Measurements from ENCODE around the gene CES2.

Gene CES2

DNA sequence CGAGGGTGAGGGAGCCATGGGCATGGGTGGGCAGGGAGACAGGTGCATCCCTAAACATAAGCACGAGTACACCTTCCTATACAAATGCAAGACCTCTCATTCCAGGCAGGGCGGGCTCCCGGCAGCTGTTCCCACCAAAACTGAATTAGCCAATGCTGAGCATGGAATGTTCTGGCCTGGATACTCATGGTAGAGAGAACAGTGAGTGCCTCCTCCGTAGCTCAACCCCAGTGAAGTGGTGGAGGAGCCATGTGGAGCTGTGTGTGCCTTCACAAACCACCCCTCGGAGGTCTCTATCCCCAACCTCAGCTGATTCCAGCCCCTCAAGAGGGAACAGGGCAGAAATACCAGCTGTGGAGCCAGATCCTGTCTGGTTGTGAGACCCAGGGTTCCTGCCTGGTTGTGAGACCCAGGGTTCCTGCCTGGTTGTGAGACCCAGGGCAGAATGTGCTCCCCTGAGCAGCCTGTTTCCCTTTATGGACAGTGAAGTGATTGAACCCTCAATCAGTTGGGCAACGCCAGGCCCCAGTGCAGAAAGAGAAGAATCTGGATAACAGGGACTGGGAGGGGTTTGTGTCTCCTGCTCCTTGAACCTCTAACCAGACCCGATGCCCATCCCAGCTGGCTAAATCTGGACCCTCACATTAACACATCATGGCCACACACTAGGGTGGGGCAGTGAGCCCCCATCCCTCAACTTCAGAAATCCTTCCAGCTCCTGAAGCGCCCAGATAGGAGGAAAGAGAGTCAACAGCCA lies 14.2 kb upstream of the CES2 start:
- H3K9me3 Mint-ChIP-seq, result no peaks in the 10 kb centered on the region
- H3K27ac Mint-ChIP-seq, result no peak overlapping the region
- ATAC-seq, result no peak
- H3K36me3 Mint-ChIP-seq, result no peaks in the 10 kb centered on the region
- no peak overlapping the region for H3K4me3 Mint-ChIP-seq
- peaks cover 22% of the 10 kb centered on the region for H3K4me1 Mint-ChIP-seq
- peaks cover 62% of the 10 kb centered on the region for H3K27me3 Mint-ChIP-seq

DNA sequence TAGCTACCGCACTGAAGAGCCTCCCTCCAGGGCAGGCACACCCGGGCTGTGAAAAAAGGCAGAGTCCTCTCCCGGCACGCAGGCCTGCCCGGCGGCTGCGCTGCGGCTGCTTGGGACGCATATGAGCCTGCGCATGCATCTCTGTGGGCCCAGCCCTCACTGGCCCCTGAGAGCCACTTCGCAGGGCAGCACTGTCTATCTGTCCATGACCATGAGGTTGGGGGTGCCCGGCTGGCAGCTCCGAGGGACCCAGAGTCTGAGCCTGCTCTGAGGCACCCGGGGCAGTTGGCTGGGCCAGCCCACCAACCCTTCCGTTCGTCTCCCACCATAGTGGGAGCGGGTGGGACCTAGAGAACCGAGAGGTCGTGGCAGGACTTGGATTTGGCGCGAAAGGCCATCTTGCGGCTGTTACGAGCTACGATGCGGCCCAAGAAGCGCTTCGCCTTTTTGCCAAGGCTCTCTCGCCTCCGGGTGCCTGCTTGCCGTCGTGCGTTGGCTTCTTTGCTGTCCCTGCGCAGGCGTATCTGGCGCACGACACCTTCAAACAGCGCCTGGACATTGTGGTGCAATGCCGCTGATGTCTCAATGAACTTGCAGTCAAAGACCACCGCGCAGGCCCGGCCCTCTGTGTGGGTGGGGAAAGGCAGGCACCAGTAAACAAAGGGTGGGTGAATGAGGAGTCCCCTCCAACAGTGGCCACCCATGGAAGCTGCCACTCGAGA lies 13.4 kb upstream of the CES2 start:
- Mint-ChIP-seq H3K9me3 (no peaks in the 10 kb centered on the region), H3K4me1 (peaks cover 26% of the 10 kb centered on the region), H3K27ac (no peak overlapping the region), H3K4me3 (no peak overlapping the region), H3K36me3 (no peaks in the 10 kb centered on the region), H3K27me3 (peaks cover 66% of the 10 kb centered on the region)
- ATAC-seq, result no peak

DNA sequence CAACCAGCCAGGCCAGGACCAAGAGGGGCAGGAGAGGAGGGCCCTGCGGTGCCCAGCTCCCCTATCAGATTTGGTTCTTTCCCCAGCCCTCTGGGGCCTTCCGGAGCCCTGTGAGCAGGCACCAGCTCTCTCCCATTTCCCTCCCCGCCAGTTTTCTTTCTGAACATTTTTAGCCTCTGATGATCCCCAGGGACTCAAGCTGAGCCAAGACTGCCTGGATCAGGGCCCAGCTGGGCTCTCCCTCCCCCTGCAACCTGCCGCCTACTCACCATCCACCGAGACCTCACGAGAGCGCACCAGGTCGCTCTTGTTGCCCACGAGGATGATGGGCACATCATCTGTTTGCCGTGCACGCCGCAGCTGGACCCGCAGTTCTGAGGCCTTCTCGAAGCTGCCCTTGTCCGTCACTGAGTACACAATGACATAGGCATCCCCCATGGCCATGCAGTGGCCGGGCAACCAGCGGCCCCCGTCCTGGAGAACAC lies 12.0 kb upstream of the CES2 start:
- ATAC-seq, result no peak
- Mint-ChIP-seq H3K4me1 (peaks cover 30% of the 10 kb centered on the region), H3K27me3 (peaks cover 66% of the 10 kb centered on the region), H3K27ac (no peak overlapping the region), H3K36me3 (peaks cover 8% of the 10 kb centered on the region), H3K9me3 (no peaks in the 10 kb centered on the region), H3K4me3 (no peak overlapping the region)

DNA sequence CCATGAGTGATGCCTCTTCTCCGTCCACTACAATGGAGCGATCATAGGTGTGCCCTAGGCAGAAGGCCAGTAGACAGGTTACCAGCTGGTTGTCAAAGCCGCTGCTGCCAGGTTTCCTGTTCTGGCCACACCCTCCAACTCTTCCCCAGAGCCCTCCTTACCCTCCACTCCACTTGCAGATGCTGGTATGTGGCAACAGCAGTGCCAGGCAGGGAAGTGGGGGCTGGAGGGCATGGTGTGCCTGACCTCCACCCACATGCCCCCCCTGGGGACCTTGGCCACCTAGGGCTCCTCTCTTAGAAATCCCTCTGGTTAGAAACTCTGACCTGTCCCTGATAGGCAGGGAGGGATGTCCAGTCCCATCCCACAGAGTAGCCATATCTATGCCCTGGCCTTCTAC lies 11.4 kb upstream of the CES2 start:
- ATAC-seq, result no peak
- H3K4me3 Mint-ChIP-seq, result no peak overlapping the region
- peaks cover 66% of the 10 kb centered on the region for H3K27me3 Mint-ChIP-seq
- peaks cover 11% of the 10 kb centered on the region for H3K36me3 Mint-ChIP-seq
- no peaks in the 10 kb centered on the region for H3K9me3 Mint-ChIP-seq
- peaks cover 30% of the 10 kb centered on the region for H3K4me1 Mint-ChIP-seq
- H3K27ac Mint-ChIP-seq, result no peak overlapping the region

DNA sequence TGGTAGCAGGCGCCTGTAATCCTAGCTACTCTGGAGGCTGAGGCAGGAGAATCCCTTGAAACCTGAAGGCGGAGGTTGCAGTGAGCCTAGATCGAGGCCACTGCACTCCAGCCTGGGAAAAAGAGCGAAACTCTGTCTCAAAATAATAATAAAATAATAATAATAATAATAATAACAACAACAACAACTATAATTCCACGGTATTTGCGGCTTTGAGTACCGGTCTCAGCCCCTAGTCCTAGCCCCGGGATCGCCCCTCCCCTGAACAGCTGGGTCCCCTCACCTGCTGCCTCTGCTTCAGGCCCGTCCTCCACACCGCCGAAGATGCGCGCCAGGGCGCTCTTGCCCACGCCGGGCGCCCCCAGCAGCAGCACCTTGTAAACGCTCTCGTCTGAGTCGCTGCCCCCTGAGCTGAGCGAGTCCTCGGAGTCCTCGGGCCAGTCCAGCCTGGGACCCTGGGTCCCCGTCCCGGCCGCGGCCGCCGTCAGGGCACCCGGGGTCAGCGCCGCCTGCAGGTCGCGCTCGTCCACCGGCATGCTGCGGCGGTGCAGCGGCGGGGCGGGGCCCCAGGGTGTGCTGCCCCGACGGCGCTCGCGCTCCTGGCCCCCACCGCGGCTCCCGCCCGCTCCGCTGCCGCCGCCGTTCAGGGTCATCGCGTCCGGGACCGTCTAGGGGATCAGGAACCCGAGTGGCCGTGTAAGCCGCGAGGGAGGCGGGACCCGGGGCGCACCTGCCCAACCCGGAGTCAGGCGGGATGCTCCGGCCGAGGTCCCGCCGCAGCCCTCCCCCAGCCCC lies 10.6 kb upstream of the CES2 start:
- Mint-ChIP-seq H3K27ac (peak overlapping the region; percentile 42), H3K9me3 (no peaks in the 10 kb centered on the region)
- ATAC-seq, result peak; percentile 54

DNA sequence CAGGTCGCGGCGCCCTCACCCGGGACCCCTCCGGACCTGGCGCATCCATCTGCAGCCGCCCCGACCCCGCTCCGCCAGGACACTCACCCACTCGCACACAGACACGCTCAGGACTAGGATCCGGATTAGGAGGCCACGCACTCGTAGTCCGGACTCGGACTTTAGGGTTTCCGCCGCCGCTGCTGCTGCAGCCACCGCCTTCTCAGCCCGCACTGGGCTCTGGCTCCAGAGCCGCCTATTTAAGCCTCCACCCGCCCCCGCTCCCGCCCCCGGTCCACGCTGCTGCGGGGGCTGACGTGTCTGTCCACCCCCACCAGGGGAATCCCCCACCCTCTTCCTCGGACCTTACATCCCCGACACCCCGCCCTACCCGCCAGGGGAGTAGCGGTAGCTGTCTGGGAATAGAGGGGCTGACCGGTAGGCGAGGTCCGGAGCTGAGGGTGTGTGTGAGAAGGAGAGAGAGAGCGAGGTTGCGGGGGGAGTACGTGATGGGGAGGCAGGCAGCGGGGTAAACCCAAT lies 9.9 kb upstream of the CES2 start, which contains the start of gene RRAD:
Gene RRAD (minus strand): TSS at position 214 of the 519 bp plus-strand sequence. CDS start 356 bp downstream, outside the sequence.
- ATAC-seq, result no peak
- Mint-ChIP-seq H3K27ac (peak within 1 kb of the TSS; percentile 42), H3K9me3 (no peaks in the 10 kb centered on the region), H3K36me3 (peaks cover 11% of the 10 kb centered on the region), H3K27me3 (peaks cover 52% of the 10 kb centered on the region), H3K4me1 (peaks cover 30% of the 10 kb centered on the region), H3K4me3 (peak within 1 kb of the TSS; percentile 74)

More for the DNA sequence above, 10.6 kb upstream of the CES2 start:
- Mint-ChIP-seq H3K27me3 (peaks cover 58% of the 10 kb centered on the region), H3K4me1 (peaks cover 30% of the 10 kb centered on the region), H3K36me3 (peaks cover 11% of the 10 kb centered on the region), H3K4me3 (peak overlapping the region; percentile 74)

DNA sequence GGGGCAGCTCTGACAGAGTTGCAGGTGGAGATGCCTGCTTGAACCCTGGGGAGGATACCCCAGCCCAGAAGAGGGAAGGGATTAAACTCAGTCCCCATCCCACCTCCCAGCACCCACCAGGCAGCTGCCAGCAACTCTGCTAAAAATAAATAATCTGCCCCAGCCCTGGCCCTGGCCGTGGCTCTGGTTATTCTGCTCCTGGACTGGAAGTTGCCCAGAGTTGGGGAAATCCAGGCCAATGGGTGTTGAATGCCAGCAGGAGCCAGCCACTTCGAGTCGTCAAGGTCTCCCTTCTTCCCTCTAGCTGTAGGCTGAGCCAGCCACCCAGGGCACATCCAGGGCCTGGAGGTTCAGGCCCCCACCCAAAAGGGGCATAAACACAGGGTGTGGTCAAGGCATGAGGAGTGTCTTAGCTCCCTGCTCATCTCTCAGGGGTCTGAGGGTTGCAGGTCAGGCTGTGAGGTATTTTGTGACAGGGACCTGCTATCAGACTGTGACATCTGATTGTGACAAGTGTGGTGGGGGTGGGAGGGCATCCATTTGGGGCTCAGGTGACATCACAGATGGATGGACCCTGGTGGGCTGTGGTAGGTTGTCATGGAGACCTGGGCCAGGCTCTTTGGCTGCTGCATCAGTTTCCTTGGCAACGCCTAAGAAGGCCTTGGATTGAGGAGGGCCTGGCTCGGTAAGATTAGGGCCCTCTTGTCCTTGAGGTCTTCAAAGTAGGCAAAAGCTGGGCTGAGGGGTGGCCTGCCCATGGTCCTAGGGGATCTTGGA lies 9.0 kb upstream of the CES2 start:
- no peak for ATAC-seq
- Mint-ChIP-seq H3K9me3 (no peaks in the 10 kb centered on the region), H3K27me3 (peaks cover 46% of the 10 kb centered on the region), H3K36me3 (peaks cover 11% of the 10 kb centered on the region), H3K4me3 (no peak overlapping the region), H3K27ac (no peak overlapping the region), H3K4me1 (peaks cover 30% of the 10 kb centered on the region)

DNA sequence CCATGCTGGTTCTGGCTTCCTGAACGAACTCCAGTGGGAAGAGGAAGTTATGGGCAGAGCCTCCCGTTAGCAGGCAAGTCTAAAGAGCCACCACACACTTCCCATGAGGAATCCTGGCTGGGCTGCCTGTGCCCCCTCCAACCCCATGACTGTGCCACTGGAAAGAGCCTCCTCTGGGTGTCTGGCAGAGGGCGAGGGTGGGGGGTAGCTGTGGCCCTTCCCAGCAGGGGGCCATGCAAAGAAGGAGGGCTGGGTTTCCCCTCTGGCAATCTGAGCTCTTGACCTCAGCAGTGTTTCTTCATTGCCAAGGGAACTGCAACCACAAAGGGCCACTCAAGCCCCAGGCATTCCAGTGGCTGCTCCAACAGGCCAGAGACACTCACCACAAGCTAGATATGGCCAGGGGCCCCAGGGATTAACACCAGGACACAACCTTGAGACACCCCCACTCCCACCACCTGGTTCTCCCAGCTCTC lies 8.3 kb upstream of the CES2 start:
- H3K4me3 Mint-ChIP-seq, result no peak overlapping the region
- no peak overlapping the region for H3K27ac Mint-ChIP-seq
- peak; percentile 25 for ATAC-seq
- no peaks in the 10 kb centered on the region for H3K9me3 Mint-ChIP-seq
- peaks cover 36% of the 10 kb centered on the region for H3K4me1 Mint-ChIP-seq
- H3K27me3 Mint-ChIP-seq, result peaks cover 42% of the 10 kb centered on the region
- H3K36me3 Mint-ChIP-seq, result peaks cover 16% of the 10 kb centered on the region

DNA sequence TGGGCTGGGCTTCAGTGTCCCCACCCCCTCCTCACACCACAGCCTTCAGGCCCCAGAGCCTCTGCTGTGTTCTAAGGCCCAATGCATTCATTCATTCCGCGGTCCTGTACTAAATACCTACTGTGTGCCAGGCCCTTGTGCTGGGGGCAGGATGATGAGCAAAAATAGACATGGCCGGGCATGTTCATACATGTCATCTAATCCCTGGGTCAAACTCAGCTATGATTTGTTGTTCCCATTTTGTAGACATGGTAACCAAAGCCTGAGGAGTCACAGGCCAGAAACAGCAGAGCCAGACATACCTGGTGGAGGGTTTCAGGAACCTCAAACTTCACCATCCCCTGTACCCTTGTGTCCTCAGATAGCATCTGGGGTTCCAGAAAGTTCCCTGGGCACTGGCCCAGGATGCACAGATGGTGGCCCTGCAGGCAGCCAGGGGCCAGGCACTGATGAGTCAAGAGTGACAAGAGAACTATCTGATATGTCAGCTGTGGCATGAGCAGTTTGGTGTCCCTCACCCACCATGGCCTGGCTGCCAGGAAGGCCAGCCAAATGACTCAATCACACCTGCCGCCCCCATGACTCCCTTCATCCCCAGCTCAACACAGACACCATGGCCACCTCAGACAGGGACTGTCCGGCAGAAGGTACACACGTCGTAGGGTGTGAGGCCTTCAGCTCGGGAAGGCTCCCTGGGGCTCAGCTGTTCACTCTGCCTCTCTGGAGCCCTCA lies 7.2 kb upstream of the CES2 start:
- no peak overlapping the region for H3K27ac Mint-ChIP-seq
- peaks cover 37% of the 10 kb centered on the region for H3K27me3 Mint-ChIP-seq
- H3K9me3 Mint-ChIP-seq, result no peaks in the 10 kb centered on the region
- H3K36me3 Mint-ChIP-seq, result peaks cover 26% of the 10 kb centered on the region
- no peak for ATAC-seq
- H3K4me1 Mint-ChIP-seq, result peaks cover 45% of the 10 kb centered on the region
- no peak overlapping the region for H3K4me3 Mint-ChIP-seq

DNA sequence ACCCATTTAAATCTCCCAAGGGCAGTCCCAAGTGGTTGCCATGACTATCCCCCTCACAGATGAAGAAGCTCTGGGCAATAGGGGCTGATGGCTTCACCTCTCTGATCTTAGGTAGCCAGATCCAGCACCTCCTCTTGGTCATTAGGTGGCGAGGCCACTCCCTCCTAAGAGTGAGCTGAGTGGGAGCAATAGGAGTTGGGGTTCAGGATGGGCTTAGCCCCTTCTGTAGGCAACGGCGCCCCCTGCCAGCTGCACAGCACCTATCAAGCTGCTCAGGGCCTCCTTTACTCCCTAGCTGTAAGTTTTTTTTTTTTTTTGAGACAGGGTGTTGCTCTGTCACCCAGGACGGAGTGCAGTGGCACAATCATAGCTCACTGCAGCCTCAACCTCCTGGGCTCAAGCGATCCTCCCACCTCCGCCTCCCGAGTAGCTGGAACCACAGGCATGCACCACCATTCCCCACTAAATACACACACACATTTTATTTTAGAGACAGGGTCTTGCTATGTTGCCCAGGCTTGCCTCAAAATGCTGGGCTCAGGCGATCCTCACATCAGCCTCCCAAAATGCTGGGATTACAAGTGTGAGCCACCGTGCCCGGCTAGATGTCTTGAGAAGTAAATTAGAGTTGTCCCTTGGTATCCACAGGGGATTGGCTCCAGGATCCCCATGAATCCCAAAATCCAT lies 6.5 kb upstream of the CES2 start:
- H3K27ac Mint-ChIP-seq, result no peak overlapping the region
- no peak overlapping the region for H3K4me3 Mint-ChIP-seq

DNA sequence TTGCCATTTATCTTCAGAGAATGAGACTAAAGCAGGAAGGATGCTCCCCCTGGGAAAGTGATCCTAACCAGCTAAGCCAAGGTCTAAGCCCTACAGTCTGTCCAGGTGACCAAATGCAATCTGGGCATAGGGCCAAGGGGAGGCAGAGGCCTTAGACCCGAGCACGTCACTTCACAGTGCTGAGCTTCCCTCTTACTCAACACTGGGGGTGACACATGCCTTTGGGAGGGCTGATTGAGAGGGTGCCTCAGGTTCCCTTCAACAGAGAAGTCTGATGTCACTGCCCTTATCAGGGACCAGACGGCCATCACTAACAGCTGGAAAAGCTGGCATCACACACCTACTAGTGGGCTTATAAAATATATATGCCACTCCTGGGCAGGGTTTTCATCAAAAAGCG lies 5.1 kb upstream of the CES2 start:
- Mint-ChIP-seq H3K27me3 (peaks cover 16% of the 10 kb centered on the region), H3K4me1 (peaks cover 53% of the 10 kb centered on the region), H3K9me3 (no peaks in the 10 kb centered on the region), H3K36me3 (peaks cover 37% of the 10 kb centered on the region), H3K4me3 (no peak overlapping the region), H3K27ac (no peak overlapping the region)
- no peak for ATAC-seq

More for the DNA sequence above, 6.5 kb upstream of the CES2 start:
- Mint-ChIP-seq H3K9me3 (no peaks in the 10 kb centered on the region), H3K27me3 (peaks cover 30% of the 10 kb centered on the region), H3K36me3 (peaks cover 32% of the 10 kb centered on the region), H3K4me1 (peaks cover 45% of the 10 kb centered on the region)
- ATAC-seq, result no peak

DNA sequence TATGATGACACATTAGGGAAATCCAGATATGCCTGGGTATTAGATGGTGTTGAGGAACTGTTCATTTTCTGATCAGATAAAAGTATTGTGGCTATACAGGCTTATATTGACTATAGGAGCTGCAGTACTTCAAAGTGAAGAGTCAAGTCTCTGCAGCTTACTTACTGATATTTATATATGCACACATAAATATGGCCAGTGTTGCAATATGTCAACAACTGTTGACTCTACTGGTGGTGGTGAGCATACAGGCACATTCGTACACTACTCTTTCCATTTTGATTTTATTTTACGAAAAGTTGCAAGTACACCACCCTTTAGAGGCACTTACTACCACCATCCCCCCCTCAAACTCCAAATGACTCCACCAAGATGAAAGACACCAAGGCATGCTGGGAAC lies 3.7 kb upstream of the CES2 start:
- H3K9me3 Mint-ChIP-seq, result no peaks in the 10 kb centered on the region
- no peak for ATAC-seq
- H3K36me3 Mint-ChIP-seq, result peaks cover 37% of the 10 kb centered on the region
- peaks cover 1% of the 10 kb centered on the region for H3K27me3 Mint-ChIP-seq
- no peak overlapping the region for H3K4me3 Mint-ChIP-seq
- H3K4me1 Mint-ChIP-seq, result peaks cover 57% of the 10 kb centered on the region
- no peak overlapping the region for H3K27ac Mint-ChIP-seq

DNA sequence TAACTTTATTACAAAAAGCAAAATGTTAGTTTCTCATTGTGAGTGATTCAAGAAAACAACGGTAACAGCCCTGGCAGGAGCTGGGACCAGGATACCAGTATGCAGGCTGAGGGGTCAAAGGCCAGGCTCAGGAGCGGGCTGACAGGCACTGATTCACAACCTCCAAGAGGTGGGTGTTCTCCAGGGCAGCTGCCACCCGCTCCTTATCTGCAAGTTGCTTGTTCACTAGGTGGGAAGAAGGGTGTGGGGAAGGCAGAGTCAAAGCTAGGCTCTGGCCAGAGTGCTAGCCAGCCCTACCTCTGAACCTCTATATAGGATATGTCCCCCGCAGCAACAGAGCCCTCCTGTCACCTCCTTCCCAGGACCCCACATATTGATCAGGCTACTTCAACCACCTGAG lies 3.2 kb upstream of the CES2 start:
- H3K4me1 Mint-ChIP-seq, result peaks cover 57% of the 10 kb centered on the region
- H3K9me3 Mint-ChIP-seq, result no peaks in the 10 kb centered on the region
- ATAC-seq, result no peak
- no peaks in the 10 kb centered on the region for H3K27me3 Mint-ChIP-seq
- H3K36me3 Mint-ChIP-seq, result peaks cover 37% of the 10 kb centered on the region
- no peak overlapping the region for H3K27ac Mint-ChIP-seq
- no peak overlapping the region for H3K4me3 Mint-ChIP-seq

Measured in stimulated activated memory B cell treated with anti-CD40 and anti-IgM and Interleukin-4, amounts not matched to agents 10 μg/mL and 1 μg/mL and 100 μg/mL, for 72 hours (primary cell).